Panc1 (cell line): ENCODE measurements around the gene GLIS1. TPM values are rescaled to one million over a fixed set of nuclear protein-coding genes. Genes with fewer than 3 reads are reported as not detected.

Experiments
- ATAC-seq: fragments of 200-7000 bp; cut with Tn5 transposase; 2 replicates; pipeline ENCODE4 v1.9.1; 2020; ENCODE audit warnings: mild to moderate bottlenecking, moderate library complexity
- BruUV-seq: library from RNA; stranded (reverse); fragments of 400-500 nt; replicated peaks from 2 replicates; lab custom pipeline; 2021; lab: Mats Ljungman, UMichigan
- CTCF ChIA-PET: fragments of 300-600 bp; sonication (Branson Sonifier 250); formaldehyde crosslinking; loops from one replicate; lab custom pipeline; 2022; ENCODE audit warnings: antibody characterized with exemption; lab: Charles Lee
- POLR2A ChIA-PET: fragments of 300-600 bp; sonication (Branson Sonifier 250); formaldehyde crosslinking; loops from one replicate; lab custom pipeline; 2022; ENCODE audit warnings: antibody characterized with exemption; lab: Charles Lee
- DNase-seq: peaks from one replicate; pipeline ENCODE4 v3.0.0-alpha.2; 2010; ENCODE audit warnings: low read depth, low spot score
- H3K27ac ChIP-seq: 2 replicates; pipeline ENCODE4 v1.5.1; 2011; ENCODE audit warnings: mild to moderate bottlenecking, low read length, inconsistent platforms
- H3K27me3 ChIP-seq: fragments of 200-500 bp; sonication (Bioruptor generic); 2 replicates; pipeline ENCODE4 v1.6.0; 2014; ENCODE audit warnings: low read length, inconsistent platforms; ENCODE audit not compliant: control insufficient read depth, insufficient read depth
- H3K36me3 ChIP-seq: fragments of 200-500 bp; sonication (Bioruptor generic); 2 replicates; pipeline ENCODE4 v1.5.1; 2014; ENCODE audit warnings: inconsistent platforms, mild to moderate bottlenecking, low read length, moderate library complexity; ENCODE audit not compliant: control insufficient read depth, insufficient read depth
- H3K4me1 ChIP-seq: 2 replicates; pipeline ENCODE4 v1.5.1; 2011; ENCODE audit warnings: inconsistent platforms, mild to moderate bottlenecking, low read length, moderate library complexity; ENCODE audit not compliant: control insufficient read depth, insufficient read depth
- H3K4me3 ChIP-seq, 2 experiments: 2 replicates each; pipeline ENCODE4 v1.5.1; 2011 to 2012; ENCODE audit warnings: low read depth in 2 of 2, low read length in 2 of 2, mild to moderate bottlenecking in 2 of 2, inconsistent platforms in 1 of 2, moderate library complexity in 1 of 2
- H3K9me3 ChIP-seq: fragments of 200-500 bp; sonication (Bioruptor generic); 2 replicates; pipeline ENCODE4 v1.5.1; 2014; ENCODE audit warnings: low read depth, mild to moderate bottlenecking, inconsistent platforms, low read length, moderate library complexity; ENCODE audit not compliant: control insufficient read depth, insufficient read depth
- CTCF ChIP-seq: fragments of 450-650 bp; IDR thresholded peaks from 2 replicates; pipeline ENCODE4 v1.5.1; 2017; ENCODE audit warnings: mild to moderate bottlenecking
- POLR2AphosphoS5 ChIP-seq: IDR thresholded peaks from 2 replicates; pipeline ENCODE4 v1.6.1; 2012; ENCODE audit warnings: mild to moderate bottlenecking, low read depth, low read length, moderate library complexity
- REST ChIP-seq, 2 experiments: IDR thresholded peaks; 2 replicates each; pipeline ENCODE4 v1.6.1; 2011 to 2012; ENCODE audit warnings: low read depth in 2 of 2, control low read depth in 1 of 2, low read length in 1 of 2, mild to moderate bottlenecking in 1 of 2, moderate library complexity in 1 of 2; ENCODE audit not compliant: insufficient read depth in 1 of 2
- SIN3A ChIP-seq: IDR thresholded peaks from 2 replicates; pipeline ENCODE4 v1.6.1; 2012; ENCODE audit warnings: low read depth, mild to moderate bottlenecking, low read length, moderate library complexity, borderline replicate concordance; ENCODE audit not compliant: insufficient read depth
- TCF7L2 ChIP-seq: IDR thresholded peaks from 2 replicates; pipeline ENCODE4 v1.6.1; 2011; ENCODE audit warnings: mild to moderate bottlenecking, low read depth, low read length, inconsistent platforms
- in situ Hi-C: cut with HindIII; loops from 2 replicates; pipeline ENCODE4 v1.10.0; 2016; ENCODE audit warnings: low sequenced_read_pairs, low pct_unique_long_range_greater_than_20kb
- intact Hi-C: fragments of 100-400 bp; cut with micrococcal nuclease; formaldehyde crosslinking; loops from one replicate; pipeline ENCODE4 v1.10.0; 2022; ENCODE audit not compliant: unreplicated experiment
- total RNA-seq: library from RNA; stranded (reverse); gene quantifications from one replicate; pipeline ENCODE4 v1.2.1, GENCODE V29; 2021; ENCODE audit not compliant: unreplicated experiment

Gene GLIS1
- total RNA-seq, 1 experiment from 2014 or later = 0.28 TPM

GRCh38 chr1:53590531-53591515 lies 148.1 kb downstream of the GLIS1 start:
- intact Hi-C loops (no loop called here), in situ Hi-C loops (no loop called here)
- no peak overlapping the region for H3K4me3 ChIP-seq
- ChIA-PET POLR2A (no interaction called here), CTCF (no interaction called here)
- TF ChIP-seq TCF7L2 (no peak), POLR2AphosphoS5 (no peak), REST (IDR thresholded peaks at IDR 0.05; ENCODE audit: insufficient read depth in 1 of 2, low read depth in 2 of 2, low read length in 1 of 2) (no peak), SIN3A (no peak), CTCF (no peak)
- H3K36me3 ChIP-seq = no peaks in the 10 kb centered on the region
- no peaks in the 10 kb centered on the region for H3K4me1 ChIP-seq
- H3K27ac ChIP-seq = no peak overlapping the region
- no TSS peak for BruUV-seq
- DNase-seq (no peak), ATAC-seq (no peak)
- no peaks in the 10 kb centered on the region; the same call in 1 of the 2 replicates for H3K27me3 ChIP-seq
- no peaks in the 10 kb centered on the region for H3K9me3 ChIP-seq

GRCh38 chr1:53590104-53590503 lies 148.9 kb downstream of the GLIS1 start:
- Histone ChIP-seq H3K9me3 (no peaks in the 10 kb centered on the region), H3K36me3 (no peaks in the 10 kb centered on the region), H3K27ac (no peak overlapping the region), H3K4me1 (no peaks in the 10 kb centered on the region), H3K27me3 (no peaks in the 10 kb centered on the region; the same call in 1 of the 2 replicates), H3K4me3 (no peak overlapping the region)
- BruUV-seq = no TSS peak
- intact Hi-C loops (no loop called here), in situ Hi-C loops (no loop called here)
- ATAC-seq (no peak), DNase-seq (no peak)
- ChIA-PET CTCF (interaction anchor here (0.6 kb wide), 1 partner anchor 645 kb away, joined by 3 read pairs; no protein-coding TSS in a partner anchor), POLR2A (no interaction called here)
- TF ChIP-seq SIN3A (no peak), CTCF (no peak), POLR2AphosphoS5 (no peak), REST (IDR thresholded peaks at IDR 0.05; ENCODE audit: insufficient read depth in 1 of 2, low read depth in 2 of 2, low read length in 1 of 2) (no peak), TCF7L2 (no peak)
